Measurements from ENCODE around the gene GPR146.

Gene GPR146

DNA sequence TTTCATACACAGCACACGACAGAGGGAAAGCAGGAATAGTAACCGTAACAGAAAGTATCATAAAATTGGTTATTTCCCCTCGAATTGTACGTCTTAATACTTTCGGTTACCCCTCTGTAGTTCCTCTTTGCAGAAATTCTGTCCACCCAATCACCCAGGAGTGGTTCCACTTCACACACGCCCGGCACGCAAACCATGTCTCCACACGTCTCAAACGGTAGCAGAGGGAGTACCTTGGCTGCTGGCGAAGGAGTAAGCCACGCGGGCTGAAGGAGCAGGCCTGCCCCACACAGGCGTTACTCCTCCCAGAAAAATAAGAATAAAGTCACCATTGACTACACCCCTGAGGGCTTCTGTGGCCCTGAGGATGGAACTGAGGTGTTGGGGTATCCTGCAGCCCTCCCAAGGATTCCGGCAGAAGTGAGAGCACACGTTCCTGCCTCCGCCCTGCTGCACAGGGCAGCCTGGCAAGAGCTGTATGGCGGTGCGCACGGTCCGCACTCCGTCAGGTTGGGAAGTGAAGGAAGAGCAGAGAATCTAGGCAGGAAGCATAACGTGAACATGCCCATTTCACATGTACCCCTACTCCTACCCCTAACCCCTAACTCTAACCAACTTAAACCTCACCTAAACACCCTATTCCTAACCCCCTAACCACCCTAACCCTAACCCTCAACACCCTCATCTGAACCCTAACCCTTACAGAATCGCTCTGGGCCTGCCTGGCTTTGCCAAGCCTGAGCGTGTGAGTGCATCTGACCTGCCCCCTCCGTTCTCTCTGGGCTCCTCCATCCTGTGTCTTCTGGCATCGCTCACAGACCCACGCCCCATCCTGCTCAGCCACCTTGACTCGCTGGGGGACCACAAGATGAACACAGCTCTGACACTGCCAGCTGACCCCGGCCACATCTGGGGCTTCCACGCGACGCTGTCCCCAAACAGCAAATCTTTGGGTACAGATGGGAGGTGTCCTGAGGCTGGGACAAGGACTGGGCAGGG, 18.2 kb downstream of the GPR146 start:
- H3K4me3 ChIP-seq (replicated peaks; ENCODE audit: low read depth, low read length), result no peak overlapping the region
- TF ChIP-seq, protein P1, sequence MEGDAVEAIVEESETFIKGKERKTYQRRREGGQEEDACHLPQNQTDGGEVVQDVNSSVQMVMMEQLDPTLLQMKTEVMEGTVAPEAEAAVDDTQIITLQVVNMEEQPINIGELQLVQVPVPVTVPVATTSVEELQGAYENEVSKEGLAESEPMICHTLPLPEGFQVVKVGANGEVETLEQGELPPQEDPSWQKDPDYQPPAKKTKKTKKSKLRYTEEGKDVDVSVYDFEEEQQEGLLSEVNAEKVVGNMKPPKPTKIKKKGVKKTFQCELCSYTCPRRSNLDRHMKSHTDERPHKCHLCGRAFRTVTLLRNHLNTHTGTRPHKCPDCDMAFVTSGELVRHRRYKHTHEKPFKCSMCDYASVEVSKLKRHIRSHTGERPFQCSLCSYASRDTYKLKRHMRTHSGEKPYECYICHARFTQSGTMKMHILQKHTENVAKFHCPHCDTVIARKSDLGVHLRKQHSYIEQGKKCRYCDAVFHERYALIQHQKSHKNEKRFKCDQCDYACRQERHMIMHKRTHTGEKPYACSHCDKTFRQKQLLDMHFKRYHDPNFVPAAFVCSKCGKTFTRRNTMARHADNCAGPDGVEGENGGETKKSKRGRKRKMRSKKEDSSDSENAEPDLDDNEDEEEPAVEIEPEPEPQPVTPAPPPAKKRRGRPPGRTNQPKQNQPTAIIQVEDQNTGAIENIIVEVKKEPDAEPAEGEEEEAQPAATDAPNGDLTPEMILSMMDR (IDR thresholded peaks at IDR 0.05; ENCODE audit: low read depth, low read length, missing control alignments), result no peak
- no peak for DNase-seq (ENCODE audit: extremely low read depth, low read depth)

- TF ChIP-seq, protein P1 (IDR thresholded peaks at IDR 0.05; ENCODE audit: low read depth, low read length, missing control alignments), result no peak
- no peak overlapping the region for H3K4me3 ChIP-seq (replicated peaks; ENCODE audit: low read depth, low read length)
- no peak for DNase-seq (ENCODE audit: extremely low read depth, low read depth)
Measured at GRCh38 chr7:1063361-1063760, 19.0 kb downstream of the GPR146 start.

DNA sequence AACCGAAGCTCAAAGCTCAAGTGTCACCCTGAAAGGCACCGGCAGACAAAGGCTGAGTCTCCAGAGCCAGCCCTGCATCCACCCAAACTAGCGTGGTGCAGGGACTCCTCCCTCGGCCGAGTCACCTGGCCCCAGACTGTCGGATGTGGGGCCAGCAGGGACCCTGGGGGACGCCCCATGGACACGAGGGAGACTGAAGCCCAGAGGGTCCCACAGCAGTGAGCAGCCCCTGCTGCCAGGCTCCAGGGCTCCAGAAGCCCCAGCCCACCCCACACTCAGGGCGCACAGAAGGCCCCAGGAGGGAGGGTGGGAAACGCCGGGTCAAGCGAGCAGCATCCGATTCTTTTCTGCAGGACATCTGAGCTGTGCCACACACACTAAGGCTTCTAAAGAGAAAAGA, 20.2 kb downstream of the GPR146 start:
- TF ChIP-seq, protein P1 (IDR thresholded peaks at IDR 0.05; ENCODE audit: low read depth, low read length, missing control alignments), result no peak
- no peak for DNase-seq (ENCODE audit: extremely low read depth, low read depth)
- no peak overlapping the region for H3K4me3 ChIP-seq (replicated peaks; ENCODE audit: low read depth, low read length)

- DNase-seq (ENCODE audit: extremely low read depth, low read depth), result no peak
- TF ChIP-seq, protein P1 (IDR thresholded peaks at IDR 0.05; ENCODE audit: low read depth, low read length, missing control alignments), result no peak
- H3K4me3 ChIP-seq (replicated peaks; ENCODE audit: low read depth, low read length), result no peak overlapping the region
Measured at GRCh38 chr7:1065263-1065584, 20.9 kb downstream of the GPR146 start.

DNA sequence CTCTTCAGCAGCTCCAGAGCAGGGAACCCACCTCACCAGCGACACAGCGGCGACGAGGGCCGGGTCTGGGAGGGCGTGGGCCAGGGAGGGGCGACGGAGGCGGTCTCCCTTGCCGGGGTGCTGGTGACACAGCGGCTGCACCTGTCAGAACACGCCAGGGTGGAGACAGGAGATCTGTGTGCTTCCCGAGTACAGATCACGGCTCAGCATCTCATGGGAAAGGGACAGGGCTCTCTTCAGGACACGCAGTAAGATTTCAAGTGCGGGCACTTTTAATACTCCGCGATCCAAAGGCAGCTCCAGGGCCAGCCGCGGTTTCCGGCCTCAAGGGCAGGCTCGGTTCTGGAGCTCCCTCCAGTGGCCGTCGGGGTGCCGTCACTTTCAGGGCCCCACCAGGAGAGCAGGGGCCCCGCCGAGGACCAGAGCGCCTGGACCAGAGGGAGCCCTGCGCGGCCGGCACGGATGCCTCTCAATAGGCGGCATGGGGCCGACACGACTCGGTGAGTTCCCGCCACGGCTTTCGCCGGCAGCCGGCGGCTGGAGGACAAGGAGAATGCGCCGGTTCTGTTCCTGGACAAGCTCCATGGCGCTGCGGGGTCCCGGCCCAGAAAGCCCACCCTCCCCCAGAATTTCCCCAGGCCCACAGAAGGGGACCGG, 21.4 kb downstream of the GPR146 start:
- TF ChIP-seq, protein P1 (IDR thresholded peaks at IDR 0.05; ENCODE audit: low read depth, low read length, missing control alignments), result peak; percentile 86
- DNase-seq (ENCODE audit: extremely low read depth, low read depth), result no peak
- no peak overlapping the region for H3K4me3 ChIP-seq (replicated peaks; ENCODE audit: low read depth, low read length)

DNA sequence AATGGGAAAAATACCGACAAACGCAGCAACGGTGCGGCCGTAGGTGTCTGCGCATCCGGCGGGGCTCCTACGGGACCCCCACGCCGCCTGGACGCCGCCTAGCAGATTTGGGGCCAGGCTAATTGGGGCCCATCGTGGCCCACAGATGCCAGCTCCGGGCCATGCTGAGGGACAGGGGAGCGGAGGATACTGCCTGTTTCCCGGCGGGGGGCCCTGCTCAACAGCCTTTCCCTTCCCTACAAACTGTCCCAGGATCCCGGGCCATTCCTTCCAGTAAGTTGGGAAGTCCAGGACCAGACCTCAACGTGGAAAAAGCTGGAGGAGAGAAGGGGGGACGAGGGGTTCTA, 21.9 kb downstream of the GPR146 start:
- TF ChIP-seq, protein P1 (IDR thresholded peaks at IDR 0.05; ENCODE audit: low read depth, low read length, missing control alignments), result no peak
- H3K4me3 ChIP-seq (replicated peaks; ENCODE audit: low read depth, low read length), result no peak overlapping the region
- DNase-seq (ENCODE audit: extremely low read depth, low read depth), result no peak
